OCI-LY7 (cell line): ENCODE data around the gene GGACT. TPM values are rescaled to one million over a fixed set of nuclear protein-coding genes. Genes with fewer than 3 reads are reported as not detected.

Source experiments
- BruUV-seq: library from RNA; stranded (reverse); fragments of 400-500 nt; replicated peaks from 2 replicates; lab custom pipeline; 2021; lab: Mats Ljungman, UMichigan
- CTCF ChIA-PET: fragments of 300-600 bp; sonication (Branson Sonifier 250); formaldehyde crosslinking; loops from one replicate; lab custom pipeline; 2022; ENCODE audit warnings: antibody characterized with exemption; ENCODE audit not compliant: unreplicated experiment; lab: Charles Lee
- POLR2A ChIA-PET: fragments of 300-600 bp; sonication (Branson Sonifier 250); formaldehyde crosslinking; loops from one replicate; lab custom pipeline; 2022; ENCODE audit warnings: antibody characterized with exemption; lab: Charles Lee
- DNase-seq: peaks from one replicate; pipeline ENCODE4 v3.0.0-alpha.2; 2015; ENCODE audit warnings: low spot score
- H2AFZ ChIP-seq: fragments of 200-600 bp; sonication (generic), shearing (Covaris generic); 2 replicates; pipeline ENCODE4 v1.6.1; 2014; ENCODE audit warnings: mild to moderate bottlenecking, antibody characterized with exemption, low read length, moderate library complexity
- H3K27ac ChIP-seq: fragments of 200-600 bp; sonication (generic); 2 replicates; pipeline ENCODE4 v1.5.1; 2014; ENCODE audit warnings: mixed run types, low read depth, mild to moderate bottlenecking, moderate library complexity, low read length, inconsistent platforms; ENCODE audit not compliant: poor library complexity, severe bottlenecking
- H3K36me3 ChIP-seq: fragments of 200-600 bp; sonication (generic); 2 replicates; pipeline ENCODE4 v1.6.1; 2014; ENCODE audit warnings: mild to moderate bottlenecking, antibody characterized with exemption, low read length, moderate library complexity, mixed read lengths; ENCODE audit not compliant: insufficient read depth
- H3K4me1 ChIP-seq: fragments of 200-600 bp; sonication (generic); 2 replicates; pipeline ENCODE4 v1.5.1; 2014; ENCODE audit warnings: mild to moderate bottlenecking, low read length; ENCODE audit not compliant: insufficient read depth, poor library complexity, severe bottlenecking
- H3K4me2 ChIP-seq: fragments of 200-600 bp; sonication (generic); 2 replicates; pipeline ENCODE4 v1.6.1; 2014; ENCODE audit warnings: mild to moderate bottlenecking, low read length
- H3K4me3 ChIP-seq: fragments of 200-600 bp; sonication (generic); 2 replicates; pipeline ENCODE4 v1.5.1; 2014; ENCODE audit warnings: mild to moderate bottlenecking, low read depth, low read length; ENCODE audit not compliant: poor library complexity, severe bottlenecking
- H3K79me2 ChIP-seq: fragments of 200-600 bp; sonication (generic); 2 replicates; pipeline ENCODE4 v1.6.1; 2016; ENCODE audit warnings: low read depth, mild to moderate bottlenecking, low read length, moderate library complexity, mixed read lengths; ENCODE audit not compliant: insufficient read depth
- H3K9me2 ChIP-seq: fragments of 200-600 bp; sonication (generic); 2 replicates; pipeline ENCODE4 v1.6.1; 2016; ENCODE audit warnings: mild to moderate bottlenecking, low read length, mixed read lengths; ENCODE audit not compliant: insufficient read depth
- H3K9me3 ChIP-seq: fragments of 200-600 bp; sonication (generic); 2 replicates; pipeline ENCODE4 v1.6.1; 2014; ENCODE audit warnings: mild to moderate bottlenecking, mixed run types, low read length, mixed read lengths
- H4K20me1 ChIP-seq: fragments of 200-600 bp; sonication (generic); 2 replicates; pipeline ENCODE4 v1.6.1; 2014; ENCODE audit warnings: mild to moderate bottlenecking, antibody characterized with exemption, low read length, moderate library complexity, mixed read lengths; ENCODE audit not compliant: insufficient read depth
- CTCF ChIP-seq: fragments of 200-600 bp; sonication (generic); conservative IDR thresholded peaks from 2 replicates; pipeline ENCODE4 v1.5.1; 2014; ENCODE audit warnings: mild to moderate bottlenecking, antibody characterized with exemption, low read length, moderate library complexity, mixed read lengths
- EZH2phosphoT487 ChIP-seq: fragments of 200-600 bp; sonication (generic); IDR thresholded peaks from 2 replicates; pipeline ENCODE4 v1.6.1; 2018; ENCODE audit warnings: low read depth, borderline replicate concordance, mild to moderate bottlenecking, mixed run types, antibody characterized with exemption, low read length, moderate library complexity, mixed read lengths
- intact Hi-C: fragments of 100-400 bp; cut with micrococcal nuclease; formaldehyde crosslinking; loops from one replicate; pipeline ENCODE4 v1.10.0; 2022; ENCODE audit not compliant: unreplicated experiment
- total RNA-seq, 2 experiments: library from RNA; depleted of rRNA in 1 of 2; stranded (reverse); fragments of >200 nt in 1 of 2; shearing (Covaris generic) in 1 of 2; gene quantifications; 2 replicates each; pipeline ENCODE4 v1.2.3, GENCODE V29; 2014 to 2022

The GGACT gene
- total RNA-seq, 2 experiments from 2014 or later = 0.53 to 0.69 TPM

GRCh38 chr13:100552755-100553154 lies 35.8 kb downstream of the GGACT start:
- Histone ChIP-seq H3K36me3 (no peaks in the 10 kb centered on the region), H3K27ac (no peak overlapping the region), H4K20me1 (no peaks in the 10 kb centered on the region), H3K4me3 (no peak overlapping the region), H3K4me2 (no peak overlapping the region), H3K79me2 (no peaks in the 10 kb centered on the region), H2AFZ (no peak overlapping the region), H3K9me3 (no peaks in the 10 kb centered on the region), H3K4me1 (no peaks in the 10 kb centered on the region), H3K9me2 (no peaks in the 10 kb centered on the region)
- TF ChIP-seq EZH2phosphoT487 = no peak
- TF ChIP-seq CTCF = no peak
- ChIA-PET CTCF (no interaction called here), POLR2A (no interaction called here)
- BruUV-seq = no TSS peak
- intact Hi-C loops = no loop called here
- no peak for DNase-seq

- H3K9me3 ChIP-seq = no peaks in the 10 kb centered on the region
- intact Hi-C loops = no loop called here
- H3K27ac ChIP-seq = no peak overlapping the region
- no TSS peak for BruUV-seq
- no peaks in the 10 kb centered on the region for H3K9me2 ChIP-seq
- no peaks in the 10 kb centered on the region for H3K79me2 ChIP-seq
- TF ChIP-seq EZH2phosphoT487 = no peak
- TF ChIP-seq CTCF = no peak
- H3K4me3 ChIP-seq = no peak overlapping the region
- no peak overlapping the region for H2AFZ ChIP-seq
- H4K20me1 ChIP-seq = no peaks in the 10 kb centered on the region
- H3K4me2 ChIP-seq = no peak overlapping the region
- H3K36me3 ChIP-seq = no peaks in the 10 kb centered on the region
- no peak for DNase-seq
- POLR2A ChIA-PET = no interaction called here
- CTCF ChIA-PET = no interaction called here
- no peaks in the 10 kb centered on the region for H3K4me1 ChIP-seq
These were observed 39.3 kb downstream of the GGACT start for GRCh38 chr13:100549316-100549715.

- ChIA-PET CTCF (interaction anchor here (0.6 kb wide), 1 partner anchor 337 kb away, joined by 3 read pairs; no protein-coding TSS in a partner anchor), POLR2A (no interaction called here)
- DNase-seq = no peak
- peaks cover under 1% of the 10 kb centered on the region for H3K4me1 ChIP-seq
- H3K4me2 ChIP-seq = no peak overlapping the region
- no peak for TF ChIP-seq CTCF
- no peak for TF ChIP-seq EZH2phosphoT487
- H4K20me1 ChIP-seq = no peaks in the 10 kb centered on the region
- no peaks in the 10 kb centered on the region for H3K9me3 ChIP-seq
- no TSS peak for BruUV-seq
- intact Hi-C loops = no loop called here
- no peak overlapping the region for H3K27ac ChIP-seq
- H3K9me2 ChIP-seq = no peaks in the 10 kb centered on the region
- no peak overlapping the region for H2AFZ ChIP-seq
- no peaks in the 10 kb centered on the region for H3K79me2 ChIP-seq
- H3K36me3 ChIP-seq = no peaks in the 10 kb centered on the region
- no peak overlapping the region for H3K4me3 ChIP-seq
These were observed 40.8 kb downstream of the GGACT start for GRCh38 chr13:100547791-100548201.
